ENCODE measurements around the gene PBX4. TPM values are rescaled to one million over a fixed set of nuclear protein-coding genes. Genes with fewer than 3 reads are reported as not detected.

The PBX4 gene
- total RNA-seq, 1 donor from 2014 or later = not detected

DNA sequence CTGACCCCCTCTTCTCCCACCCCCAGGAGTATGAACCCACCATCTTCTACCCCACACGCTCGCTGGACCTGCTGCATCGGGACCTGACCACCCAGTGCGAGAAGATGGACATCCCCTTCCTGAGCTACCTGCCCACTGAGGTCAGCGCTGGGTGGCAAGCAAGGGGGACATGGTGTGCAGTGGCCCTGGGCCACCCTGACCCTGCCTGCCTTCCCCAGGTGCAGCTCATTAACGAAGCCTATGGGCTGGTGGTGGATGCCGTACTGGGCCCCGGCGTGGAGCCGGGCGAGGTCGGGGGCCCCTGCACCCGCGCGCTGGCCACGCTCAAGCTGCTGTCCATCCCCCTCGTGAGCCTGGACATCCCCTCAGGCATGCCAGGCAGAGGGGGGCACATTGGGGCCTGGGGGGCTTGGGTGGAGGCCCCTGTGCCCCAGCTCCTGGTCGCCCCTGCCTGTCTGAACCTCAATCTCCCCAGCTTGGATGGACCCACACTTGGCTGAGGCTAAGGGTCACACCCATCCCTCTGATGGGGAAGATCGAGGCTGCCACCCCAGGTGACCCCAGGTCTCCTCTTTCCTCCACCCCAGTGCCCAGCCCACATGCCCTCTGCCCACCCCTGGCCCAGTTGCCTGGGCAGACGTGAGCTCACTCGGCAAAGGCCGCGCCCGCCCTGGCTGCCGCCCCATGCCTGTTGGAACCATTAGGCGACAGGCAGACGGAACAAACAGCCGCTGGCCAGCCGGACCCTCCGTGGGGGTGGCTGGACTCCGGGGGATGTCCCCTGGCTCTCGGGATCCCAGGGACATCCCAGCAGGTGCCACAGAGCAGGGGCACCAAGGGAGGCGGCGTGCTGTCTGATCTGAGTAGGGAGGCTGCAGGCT lies 82.9 kb downstream of the PBX4 start:
- no peak for DNase-seq (ENCODE audit: missing footprints)
- ATAC-seq = no peak
- intact Hi-C loops (cut with DNase I) = no loop called here

GRCh38 chr19:19534556-19535265 lies 83.8 kb downstream of the PBX4 start:
- ATAC-seq (no peak), DNase-seq (ENCODE audit: missing footprints) (no peak)
- intact Hi-C loops (cut with DNase I) = no loop called here

DNA sequence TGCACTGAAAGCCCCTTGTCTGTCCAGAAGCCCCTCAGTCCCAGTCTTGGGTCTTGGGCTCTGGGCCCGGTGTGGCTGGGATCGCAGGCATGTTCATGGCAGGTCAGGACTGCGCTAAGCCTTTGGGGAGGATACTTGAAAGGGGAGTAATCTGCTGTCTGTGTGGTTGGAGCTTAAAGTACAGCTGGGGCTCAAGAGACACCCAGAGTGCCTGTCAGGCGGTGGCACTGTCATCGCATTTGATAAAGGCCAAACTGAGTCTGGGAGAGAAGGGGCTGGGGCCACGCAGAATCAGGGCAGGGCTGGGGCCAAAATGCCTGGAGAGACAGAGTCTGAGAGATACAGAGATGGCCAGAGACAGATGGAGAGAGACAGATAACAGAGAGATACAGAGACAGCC lies 84.6 kb downstream of the PBX4 start:
- intact Hi-C loops (cut with DNase I) = loop anchor here (2.0 kb wide), 3 partner anchors 13 to 425 kb away; partner anchors contain the start of gene GMIP
- no peak for ATAC-seq
- DNase-seq (ENCODE audit: missing footprints) = no peak

- intact Hi-C loops (cut with DNase I) = loop anchor here (1.0 to 2.0 kb wide), 4 partner anchors 14 to 426 kb away; partner anchors contain the start of gene GMIP
- ATAC-seq (no peak), DNase-seq (ENCODE audit: missing footprints) (no peak)
Observed at GRCh38 chr19:19532806-19533701, 85.4 kb downstream of the PBX4 start.

- ATAC-seq (peak; percentile 70), DNase-seq (ENCODE audit: missing footprints) (peak; percentile 96)
- intact Hi-C loops (cut with DNase I) = loop anchor here (1.0 to 2.0 kb wide), 4 partner anchors 15 to 427 kb away; partner anchors contain the start of gene GMIP
Observed at GRCh38 chr19:19531951-19532805, 86.3 kb downstream of the PBX4 start.

- intact Hi-C loops (cut with DNase I) = no loop called here
- no peak for ATAC-seq
Observed at GRCh38 chr19:19530889-19531288, 87.6 kb downstream of the PBX4 start.

GRCh38 chr19:19530423-19530804 lies 88.1 kb downstream of the PBX4 start:
- ATAC-seq (no peak), DNase-seq (ENCODE audit: missing footprints) (no peak)
- intact Hi-C loops (cut with DNase I) = no loop called here

More at GRCh38 chr19:19530889-19531288, 87.6 kb downstream of the PBX4 start:
- no peak for DNase-seq (ENCODE audit: missing footprints)

DNA sequence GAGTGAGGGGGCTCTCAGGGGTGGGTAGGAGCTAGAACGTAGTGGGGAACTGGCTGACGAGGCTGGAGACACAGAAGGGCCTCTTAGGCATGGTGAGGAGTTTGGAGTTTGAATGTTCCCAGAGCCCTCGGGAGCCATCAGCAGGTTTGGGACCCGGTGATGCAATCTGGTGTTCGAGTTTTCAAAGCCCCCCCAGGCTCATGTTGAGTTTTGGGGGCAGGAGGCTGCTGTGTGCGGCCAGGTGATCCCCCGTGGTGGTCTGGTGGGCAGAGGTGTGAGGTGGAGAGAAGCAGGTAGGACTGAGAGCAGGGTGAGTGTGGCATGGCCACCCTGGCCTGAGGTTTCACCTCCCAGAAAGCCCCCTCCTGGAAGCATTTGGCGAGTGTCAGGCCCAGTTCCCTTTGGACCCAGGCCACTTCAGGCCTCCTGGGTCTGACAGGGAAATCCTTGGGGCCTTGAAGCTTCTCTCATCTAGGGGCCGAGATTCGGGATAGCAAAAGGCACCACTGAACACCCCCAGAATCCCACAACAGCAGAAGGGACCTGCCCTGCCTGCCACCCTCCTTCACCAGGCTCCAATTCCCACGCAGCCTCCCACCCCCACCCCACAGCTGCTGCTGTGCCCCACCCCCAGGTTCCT lies 88.6 kb downstream of the PBX4 start:
- intact Hi-C loops (cut with DNase I) = no loop called here

DNA sequence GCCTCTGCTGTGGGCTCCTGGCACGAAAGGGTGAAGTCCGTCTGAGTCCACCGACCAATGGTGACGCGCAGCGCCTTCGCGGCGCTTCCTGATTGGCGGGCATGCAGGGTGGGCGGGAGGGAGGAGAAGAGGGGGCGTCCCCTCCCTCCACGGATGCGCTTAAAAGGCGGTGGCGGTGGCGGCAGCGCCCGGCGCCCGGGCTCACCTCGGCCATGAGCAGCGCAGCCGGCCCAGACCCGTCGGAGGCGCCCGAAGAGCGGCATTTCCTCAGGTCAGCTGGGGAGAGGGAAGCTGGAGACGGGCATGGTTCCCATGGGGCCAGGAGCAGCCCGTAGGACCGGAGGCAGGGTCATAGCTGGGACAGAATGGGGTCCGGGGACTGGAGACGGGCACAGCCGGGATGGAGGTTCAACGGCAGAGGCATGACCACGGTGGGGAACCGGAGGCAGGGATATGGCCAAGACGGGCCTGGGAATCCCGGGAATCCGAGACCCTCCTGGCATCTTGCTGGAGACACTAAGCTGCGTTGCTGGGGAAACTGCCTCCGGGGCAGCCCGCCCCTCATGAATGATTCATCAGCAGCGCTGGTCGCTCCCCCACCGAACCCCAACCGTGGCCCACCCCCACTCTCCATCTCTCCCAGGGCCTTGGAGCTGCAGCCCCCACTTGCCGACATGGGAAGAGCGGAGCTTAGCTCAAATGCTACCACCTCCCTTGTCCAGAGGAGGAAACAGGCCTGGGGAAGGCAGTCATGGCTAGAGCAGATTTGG lies 89.6 kb downstream of the PBX4 start, which contains the start of gene YJEFN3:
TSS of gene YJEFN3 (plus strand) at position 191 of the 770 bp plus-strand sequence. CDS start at position 213, 22 bp downstream.
- DNase-seq (ENCODE audit: missing footprints) (no peak), ATAC-seq (peak; percentile 29)
- intact Hi-C loops (cut with DNase I) = no loop called here

More for the DNA sequence above, 88.6 kb downstream of the PBX4 start:
- ATAC-seq (no peak), DNase-seq (ENCODE audit: missing footprints) (no peak)

DNA sequence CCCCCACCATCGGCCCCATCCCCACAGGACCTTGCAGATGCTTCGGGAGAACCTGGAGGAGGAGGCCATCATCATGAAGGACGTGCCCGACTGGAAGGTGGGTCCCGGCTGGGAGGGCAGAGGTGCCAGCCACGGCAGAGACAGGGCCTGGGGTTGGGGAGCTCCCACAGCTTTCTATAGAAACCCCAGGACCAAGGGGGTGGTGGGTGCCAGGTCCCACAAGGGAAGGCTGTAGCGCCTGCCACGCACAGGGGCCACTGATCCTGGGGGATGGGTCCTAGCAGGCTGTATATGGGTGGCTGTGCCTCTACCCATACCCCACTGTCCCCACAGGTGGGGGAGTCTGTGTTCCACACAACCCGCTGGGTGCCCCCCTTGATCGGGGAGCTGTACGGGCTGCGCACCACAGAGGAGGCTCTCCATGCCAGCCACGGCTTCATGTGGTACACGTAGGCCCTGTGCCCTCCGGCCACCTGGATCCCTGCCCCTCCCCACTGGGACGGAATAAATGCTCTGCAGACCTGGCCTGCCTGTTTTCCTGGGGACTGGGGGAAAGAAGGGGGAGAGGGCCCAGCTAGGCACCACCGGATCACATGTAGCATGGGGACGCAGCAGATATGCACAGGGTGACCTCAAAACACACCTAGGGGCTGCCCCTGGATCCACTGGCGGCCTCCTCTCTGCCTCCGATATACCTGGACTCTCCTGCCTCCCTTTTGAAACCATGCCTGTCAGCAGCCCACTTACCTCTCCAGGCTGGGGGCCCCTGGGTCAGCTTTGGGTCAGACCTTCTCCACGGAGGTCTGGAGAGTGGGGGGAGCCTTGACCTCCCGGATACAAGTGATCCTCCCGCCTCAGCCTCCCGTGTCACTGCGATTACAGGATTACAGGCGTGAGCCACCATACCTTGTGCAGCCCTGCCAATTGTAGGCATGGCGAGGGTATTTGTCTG lies 90.5 kb downstream of the PBX4 start:
- intact Hi-C loops (cut with DNase I) = no loop called here
- DNase-seq (ENCODE audit: missing footprints) = no peak
- peak; percentile 2 for ATAC-seq

- DNase-seq (ENCODE audit: missing footprints) = no peak
- no peak for ATAC-seq
- intact Hi-C loops (cut with DNase I) = no loop called here
Observed at GRCh38 chr19:19527371-19527656, 91.2 kb downstream of the PBX4 start.

DNA sequence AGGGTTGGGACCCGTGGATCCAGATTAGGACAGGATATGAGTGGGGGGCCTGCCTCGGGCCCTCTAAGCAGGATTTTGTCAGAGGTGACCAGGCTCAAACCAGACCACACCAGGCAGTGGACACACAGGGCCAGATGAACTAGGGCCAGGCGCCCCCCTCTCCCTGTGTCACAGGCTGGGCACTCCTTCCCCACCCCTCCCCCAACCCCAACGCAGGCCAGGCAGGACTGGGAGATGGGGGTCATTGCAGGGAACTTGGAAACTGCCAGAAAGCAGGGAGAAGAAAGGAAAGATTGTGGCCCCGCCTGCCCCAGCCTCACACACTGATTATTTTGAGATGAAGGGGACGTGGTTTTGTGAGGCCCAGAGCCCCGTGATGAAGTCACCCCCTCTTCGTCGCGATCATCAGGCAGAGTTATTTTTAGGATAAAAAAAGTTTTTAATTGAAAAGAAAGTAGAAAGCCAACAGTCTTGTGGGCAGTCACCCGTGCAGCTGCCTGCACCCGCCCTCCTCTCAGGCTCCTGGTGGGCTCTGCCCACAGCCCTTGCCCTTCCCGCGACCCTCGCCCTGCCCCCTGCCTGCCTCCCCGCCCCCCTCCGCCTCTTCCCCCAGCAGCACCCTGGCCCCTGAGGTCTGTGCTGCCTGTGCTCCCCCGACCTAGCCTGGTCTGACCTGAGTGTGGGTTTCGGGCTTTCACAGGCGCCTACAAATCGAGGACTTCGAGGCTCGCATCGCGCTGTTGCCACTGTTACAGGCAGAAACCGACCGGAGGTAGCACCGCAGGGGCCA lies 91.7 kb downstream of the PBX4 start:
- DNase-seq (ENCODE audit: missing footprints) = no peak
- intact Hi-C loops (cut with DNase I) = no loop called here
- no peak for ATAC-seq

DNA sequence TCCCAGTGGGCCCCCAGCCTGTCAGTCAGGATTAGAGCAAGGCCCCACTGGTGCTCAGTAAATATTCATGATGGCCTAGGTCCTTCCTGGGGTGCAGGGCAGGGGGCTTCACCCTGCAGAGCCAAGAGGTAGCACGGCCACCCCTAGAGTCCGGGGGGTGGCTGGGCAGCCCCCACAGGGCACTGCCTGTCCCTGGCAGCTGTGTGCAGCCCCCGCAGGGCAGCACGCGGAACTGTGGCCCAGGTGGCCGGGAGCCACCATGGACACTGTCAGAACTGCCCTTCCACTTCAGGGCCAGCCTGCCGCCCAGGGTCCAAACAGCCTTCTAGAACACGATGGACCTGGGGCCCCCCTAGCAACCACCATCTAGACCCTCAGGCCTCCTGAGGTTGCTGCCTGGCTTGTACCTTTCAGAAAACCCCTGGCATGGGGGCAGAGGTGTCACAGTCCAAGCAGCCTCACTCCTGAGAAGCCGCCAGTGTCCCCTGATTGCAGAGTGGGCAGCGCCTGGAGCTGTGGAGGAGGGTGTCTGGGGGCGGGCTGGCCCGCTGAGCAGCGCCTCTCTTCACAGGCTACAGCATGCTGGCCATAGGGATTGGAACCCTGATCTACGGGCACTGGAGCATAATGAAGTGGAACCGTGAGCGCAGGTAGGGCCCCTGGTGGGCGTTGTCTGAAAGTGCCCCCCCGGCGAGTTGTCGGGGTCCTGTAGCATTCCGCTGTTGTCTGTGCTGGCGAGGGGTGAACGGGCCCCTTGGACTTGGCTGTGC lies 92.7 kb downstream of the PBX4 start:
- intact Hi-C loops (cut with DNase I) = no loop called here
- DNase-seq (ENCODE audit: missing footprints) (no peak), ATAC-seq (no peak)

GRCh38 chr19:19524053-19524452 lies 94.4 kb downstream of the PBX4 start:
- no peak for DNase-seq (ENCODE audit: missing footprints)
- no peak for ATAC-seq
- intact Hi-C loops (cut with DNase I) = no loop called here
